ENCODE results near the gene GLRX2.
A peak's percentile ranks its signal among the peaks of the same experiment; 100 is the strongest.
"Not testable (repeated sequence)": the region's sequence is repeated elsewhere in the genome, so short reads cannot be mapped to it uniquely, and the experiment has no call there.

GLRX2 gene

GRCh38 chr1:193060938-193061337 is 44.3 kb downstream of the GLRX2 start:
- DNase-seq = no peak

DNA sequence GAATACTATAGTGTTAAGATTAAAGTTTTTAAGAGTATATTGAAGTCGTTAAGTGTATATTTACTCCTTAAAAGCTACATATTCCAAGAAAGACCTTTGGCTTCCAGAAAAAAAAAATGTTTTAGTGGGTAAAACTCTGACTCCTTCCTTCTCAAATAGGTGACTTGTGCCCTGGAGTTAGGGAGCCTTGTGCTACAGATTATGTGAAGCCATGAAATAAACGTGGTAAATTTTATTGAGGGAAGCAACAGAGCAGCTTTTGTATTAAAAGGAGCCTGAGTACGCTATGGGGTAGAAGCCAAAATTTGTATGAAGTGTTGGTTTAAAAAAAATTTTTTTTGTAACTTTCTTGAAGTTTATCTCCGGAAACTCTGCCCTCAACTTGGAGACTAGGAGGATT is 44.8 kb downstream of the GLRX2 start:
- DNase-seq = no peak

DNA sequence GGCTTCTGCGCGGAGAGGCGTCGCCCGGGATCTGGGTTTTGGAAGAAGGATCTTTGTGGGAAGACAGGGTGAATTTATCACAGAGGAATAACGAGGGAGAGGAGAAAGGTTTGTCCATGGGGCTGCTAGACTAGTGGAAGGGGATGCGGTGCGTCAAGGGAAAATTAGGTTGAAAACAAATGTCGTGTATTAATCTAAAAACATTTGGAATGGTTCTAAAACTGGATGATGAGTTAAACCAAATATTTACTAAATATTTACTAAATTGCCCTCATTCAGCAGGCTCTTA is 45.2 kb downstream of the GLRX2 start:
- no peak for DNase-seq

GRCh38 chr1:193059282-193060114 is 45.7 kb downstream of the GLRX2 start, which contains the start of the genes RO60 and UCHL5:
RO60 (plus strand) TSS chr1:193059612; CDS start chr1:193069055, 9,443 bp downstream.
UCHL5 (minus strand) TSS chr1:193059360; CDS start chr1:193059260, 100 bp downstream.
- DNase-seq = peak; percentile 97

- DNase-seq = peak; percentile 31
These were observed 46.5 kb downstream of the GLRX2 start for GRCh38 chr1:193058529-193059281.

DNA sequence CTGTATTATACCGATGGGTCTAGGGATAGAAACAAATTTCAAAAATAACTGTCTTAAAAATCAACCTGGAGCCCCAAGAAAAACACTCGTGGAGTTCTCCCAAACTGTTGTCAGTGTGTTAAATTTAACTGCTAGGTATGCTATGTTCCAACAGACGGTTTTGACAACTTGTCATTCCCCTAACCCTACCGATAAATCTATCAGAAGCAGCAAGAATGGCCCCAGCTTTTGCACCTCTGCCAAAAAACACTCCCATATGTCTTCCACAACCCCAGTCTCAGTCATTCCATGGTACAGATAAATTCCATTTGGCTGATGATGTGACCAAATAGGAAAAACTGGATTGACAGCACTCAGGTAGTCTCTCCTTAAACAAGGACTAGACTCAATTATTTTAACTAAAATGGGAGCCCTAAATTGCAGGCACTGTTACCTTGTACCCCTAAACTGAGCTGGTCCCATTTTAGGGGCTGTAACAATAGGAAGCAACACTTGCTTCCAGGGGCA is 51.0 kb downstream of the GLRX2 start:
- no peak for DNase-seq

GRCh38 chr1:193048913-193049312 is 56.3 kb downstream of the GLRX2 start:
- DNase-seq = not testable (repeated sequence)
